ENCODE data around the gene EDEM2. TPM values are rescaled to one million over a fixed set of nuclear protein-coding genes. Genes with fewer than 3 reads are reported as not detected.
A peak's percentile ranks its signal among the peaks of the same experiment; 100 is the strongest.

Gene EDEM2
- total RNA-seq, 1 donor from 2014 or later: 20.3 TPM

- Histone ChIP-seq H3K4me3 (peak overlapping the region; percentile 95 to 99), H3K36me3 (peaks cover 4 to 5% of the 10 kb centered on the region in 2 donors), H3K27me3 (no peaks in the 10 kb centered on the region), H3K9me3 (no peaks in the 10 kb centered on the region), H3K4me1 (peaks cover 0 to 19% of the 10 kb centered on the region in 2 donors), H3K27ac (peak overlapping the region; percentile 97)
- no peak for TF ChIP-seq CTCF (IDR thresholded peaks at IDR 0.05)
- intact Hi-C loops (cut with DNase I): loop anchor here (1.0 to 5.0 kb wide), 7 partner anchors 39 to 266 kb away; partner anchors contain the start of genes ACSS2, EDEM2, GGT7 and GSS
- no peak for DNase-seq (ENCODE audit: low spot score in 2 of 2)
Observed at GRCh38 chr20:35093267-35093884, 53.8 kb downstream of the EDEM2 start.

GRCh38 chr20:35092524-35093266 is 54.4 kb downstream of the EDEM2 start, which contains the start of gene TRPC4AP:
Gene TRPC4AP (minus strand): TSS chr20:35092807. CDS start chr20:35092781, 26 bp downstream.
- H3K27ac ChIP-seq: peak within 1 kb of the TSS; percentile 97
- no peaks in the 10 kb centered on the region for H3K27me3 ChIP-seq
- peak; percentile 95 to 99 (median 98) for TF ChIP-seq CTCF (IDR thresholded peaks at IDR 0.05)
- intact Hi-C loops (cut with DNase I): loop anchor here (1.0 to 5.0 kb wide), 7 partner anchors 38 to 265 kb away; partner anchors contain the start of genes ACSS2, EDEM2, GGT7 and GSS
- peaks cover 4 to 5% of the 10 kb centered on the region in 2 donors for H3K36me3 ChIP-seq
- H3K4me1 ChIP-seq: peaks cover 0 to 25% of the 10 kb centered on the region in 2 donors
- H3K9me3 ChIP-seq: no peaks in the 10 kb centered on the region
- peak; percentile 49 to 93 for DNase-seq (ENCODE audit: low spot score in 2 of 2)
- H3K4me3 ChIP-seq: peak within 1 kb of the TSS; percentile 95 to 99

- no peak for TF ChIP-seq CTCF (IDR thresholded peaks at IDR 0.05)
- intact Hi-C loops (cut with DNase I): loop anchor here (2.0 to 5.0 kb wide), 6 partner anchors 37 to 265 kb away; partner anchors contain the start of genes EDEM2, GGT7, GSS and MYH7B
- H3K4me3 ChIP-seq: peak overlapping the region; percentile 95 to 99
- H3K27me3 ChIP-seq: no peaks in the 10 kb centered on the region
- H3K9me3 ChIP-seq: no peaks in the 10 kb centered on the region
- H3K36me3 ChIP-seq: peaks cover 4 to 5% of the 10 kb centered on the region in 2 donors
- peak overlapping the region; percentile 97 for H3K27ac ChIP-seq
- DNase-seq (ENCODE audit: low spot score in 2 of 2): no peak
- peaks cover 0 to 26% of the 10 kb centered on the region in 2 donors for H3K4me1 ChIP-seq
Observed at GRCh38 chr20:35091816-35092523, 55.2 kb downstream of the EDEM2 start.

- peaks cover 4 to 5% of the 10 kb centered on the region in 2 donors for H3K36me3 ChIP-seq
- H3K27me3 ChIP-seq: no peaks in the 10 kb centered on the region
- intact Hi-C loops (cut with DNase I): no loop called here
- no peak overlapping the region for H3K27ac ChIP-seq
- TF ChIP-seq CTCF (IDR thresholded peaks at IDR 0.05): no peak
- peaks cover 0 to 28% of the 10 kb centered on the region in 2 donors for H3K4me1 ChIP-seq
- no peaks in the 10 kb centered on the region for H3K9me3 ChIP-seq
- no peak overlapping the region for H3K4me3 ChIP-seq
- no peak for DNase-seq (ENCODE audit: low spot score in 2 of 2)
Observed at GRCh38 chr20:35088231-35089145, 58.6 kb downstream of the EDEM2 start.

Data from ascending aorta (tissue), 2 donors.